ENCODE measurements around the gene ERICH4.

DNA sequence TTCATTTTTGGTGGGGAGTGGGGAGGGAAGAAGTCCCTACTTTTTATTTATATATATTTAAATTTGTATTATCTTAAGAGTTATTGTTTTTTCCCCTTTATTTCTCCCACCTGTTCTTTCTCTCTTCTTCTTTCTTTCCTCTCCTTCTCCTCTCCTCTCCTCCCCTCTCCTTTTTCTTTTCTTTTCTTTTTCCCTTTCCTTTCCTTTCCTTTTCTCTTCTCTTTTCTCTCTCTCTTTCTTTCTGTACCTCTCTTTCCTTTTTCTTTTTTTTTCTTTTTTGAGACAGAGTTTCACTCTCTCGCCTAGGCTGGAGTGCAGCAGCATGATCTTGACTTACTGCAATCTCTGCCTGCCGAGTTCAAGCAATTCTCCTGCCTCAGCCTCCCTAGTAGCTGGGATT is 43.4 kb upstream of the ERICH4 start:
- TF ChIP-seq, protein P1, sequence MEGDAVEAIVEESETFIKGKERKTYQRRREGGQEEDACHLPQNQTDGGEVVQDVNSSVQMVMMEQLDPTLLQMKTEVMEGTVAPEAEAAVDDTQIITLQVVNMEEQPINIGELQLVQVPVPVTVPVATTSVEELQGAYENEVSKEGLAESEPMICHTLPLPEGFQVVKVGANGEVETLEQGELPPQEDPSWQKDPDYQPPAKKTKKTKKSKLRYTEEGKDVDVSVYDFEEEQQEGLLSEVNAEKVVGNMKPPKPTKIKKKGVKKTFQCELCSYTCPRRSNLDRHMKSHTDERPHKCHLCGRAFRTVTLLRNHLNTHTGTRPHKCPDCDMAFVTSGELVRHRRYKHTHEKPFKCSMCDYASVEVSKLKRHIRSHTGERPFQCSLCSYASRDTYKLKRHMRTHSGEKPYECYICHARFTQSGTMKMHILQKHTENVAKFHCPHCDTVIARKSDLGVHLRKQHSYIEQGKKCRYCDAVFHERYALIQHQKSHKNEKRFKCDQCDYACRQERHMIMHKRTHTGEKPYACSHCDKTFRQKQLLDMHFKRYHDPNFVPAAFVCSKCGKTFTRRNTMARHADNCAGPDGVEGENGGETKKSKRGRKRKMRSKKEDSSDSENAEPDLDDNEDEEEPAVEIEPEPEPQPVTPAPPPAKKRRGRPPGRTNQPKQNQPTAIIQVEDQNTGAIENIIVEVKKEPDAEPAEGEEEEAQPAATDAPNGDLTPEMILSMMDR (IDR thresholded peaks at IDR 0.05; ENCODE audit: low read depth, low read length, poor library complexity, severe bottlenecking), result no peak
- TF ChIP-seq EZH2phosphoT487 (IDR thresholded peaks at IDR 0.05; ENCODE audit: borderline replicate concordance, low read length), result no peak

Measured in DOHH2 (cell line).